HG03378 (cell line): Measurements from ENCODE around the gene GATA6.

Source experiments
- ATAC-seq: cut with Tn5 transposase; IDR thresholded peaks from one replicate; pipeline ENCODE4 v1.9.1; 2021; ENCODE audit warnings: mild to moderate bottlenecking, moderate library complexity; ENCODE audit not compliant: unreplicated experiment

Gene GATA6

DNA sequence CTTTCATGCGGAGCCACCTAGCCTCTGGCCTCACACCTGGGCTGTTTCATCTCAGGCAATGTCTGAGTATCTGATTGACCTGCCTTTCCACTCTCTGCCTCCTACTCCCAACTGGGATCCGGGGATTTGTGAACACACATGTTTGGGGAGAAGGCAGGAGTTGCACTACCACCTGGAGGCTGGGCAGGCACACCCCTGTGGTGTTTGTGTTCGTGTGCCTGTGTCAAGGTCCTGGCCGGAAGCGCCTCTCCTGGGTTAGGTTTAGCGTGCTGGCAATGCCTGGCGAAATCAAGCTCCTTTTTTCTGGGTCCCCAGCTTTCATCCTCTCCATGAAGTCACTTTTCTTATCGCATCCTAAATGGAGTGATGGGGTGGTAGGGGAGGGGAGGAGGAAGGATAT, 63.9 kb downstream of the GATA6 start:
- no peak for ATAC-seq

DNA sequence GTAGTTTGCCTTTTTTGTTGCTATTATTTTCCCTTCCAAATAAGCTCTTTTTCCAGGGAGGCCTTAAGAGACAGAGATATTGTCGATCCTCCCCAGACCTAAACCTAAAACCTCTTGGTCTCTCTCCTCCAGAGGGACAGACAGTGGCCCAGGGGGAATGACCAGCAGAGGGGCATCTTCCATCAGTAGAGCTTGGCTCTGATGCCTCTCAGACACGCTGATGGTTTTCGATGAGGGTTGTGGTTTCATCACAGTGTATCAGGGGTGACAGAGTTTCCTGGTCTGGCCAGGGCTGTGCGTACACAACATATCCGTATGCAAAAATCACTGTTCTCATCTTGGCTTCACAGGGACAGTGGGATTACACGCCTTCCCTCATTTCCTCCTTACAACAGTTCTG, 68.6 kb downstream of the GATA6 start:
- ATAC-seq = no peak

DNA sequence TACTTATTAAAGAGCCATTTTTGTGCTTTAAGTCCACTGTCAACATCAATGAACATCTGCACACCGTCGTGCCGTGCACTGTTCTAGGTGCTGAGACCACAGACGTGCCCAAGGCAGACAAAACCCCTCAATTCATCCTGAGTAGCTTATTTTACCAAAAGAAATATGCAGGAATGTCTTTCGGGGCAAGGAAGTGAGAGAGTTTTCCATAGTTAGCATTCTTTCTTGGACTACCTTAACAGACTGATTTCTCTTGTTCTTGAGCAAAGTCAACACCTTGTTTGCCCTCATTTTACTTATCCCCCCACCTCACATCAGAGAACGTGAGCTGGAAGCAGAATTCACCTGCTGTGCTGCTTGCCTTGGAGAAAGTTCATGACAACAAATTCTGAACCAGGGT, 69.3 kb downstream of the GATA6 start:
- ATAC-seq = no peak

DNA sequence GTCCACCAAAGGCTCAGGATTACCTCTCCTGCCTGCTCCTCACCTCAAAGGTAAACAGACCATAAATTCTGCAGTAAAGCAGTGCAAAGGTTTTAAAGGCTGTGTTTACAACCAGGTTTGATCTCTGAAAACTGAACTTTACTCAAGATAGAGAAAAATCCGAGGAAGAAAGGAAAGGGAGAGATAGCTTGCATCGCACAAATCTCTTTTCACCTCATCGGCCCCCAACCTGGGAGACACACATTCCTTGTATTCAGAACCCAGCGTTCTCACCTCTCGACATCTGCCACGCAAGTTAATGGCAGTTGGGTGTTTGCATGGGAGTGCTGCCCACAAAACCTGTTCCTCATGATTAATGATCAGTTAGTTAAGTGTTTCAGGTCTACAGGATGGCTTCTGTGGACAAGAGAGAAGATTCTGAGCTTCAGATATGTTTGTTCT, 72.6 kb downstream of the GATA6 start:
- no peak for ATAC-seq

DNA sequence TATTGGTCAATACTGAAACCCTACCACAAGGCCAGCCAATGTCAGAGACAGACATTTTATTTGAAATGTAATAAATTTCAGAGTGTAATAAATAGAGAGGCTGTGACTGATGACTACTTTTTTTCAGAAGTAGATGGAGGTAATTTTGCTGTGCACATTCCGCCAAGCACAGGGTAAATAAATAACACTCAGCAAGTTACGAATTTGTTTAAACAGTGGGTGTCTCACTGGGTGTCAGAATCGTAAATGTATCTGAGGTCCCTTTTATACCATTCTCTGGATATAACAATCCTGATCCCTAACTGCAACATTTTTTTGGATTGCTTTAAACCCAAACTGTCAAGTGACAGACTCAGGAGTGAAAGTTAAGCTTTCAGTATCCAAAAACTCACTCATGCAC, 74.1 kb downstream of the GATA6 start:
- ATAC-seq = no peak

DNA sequence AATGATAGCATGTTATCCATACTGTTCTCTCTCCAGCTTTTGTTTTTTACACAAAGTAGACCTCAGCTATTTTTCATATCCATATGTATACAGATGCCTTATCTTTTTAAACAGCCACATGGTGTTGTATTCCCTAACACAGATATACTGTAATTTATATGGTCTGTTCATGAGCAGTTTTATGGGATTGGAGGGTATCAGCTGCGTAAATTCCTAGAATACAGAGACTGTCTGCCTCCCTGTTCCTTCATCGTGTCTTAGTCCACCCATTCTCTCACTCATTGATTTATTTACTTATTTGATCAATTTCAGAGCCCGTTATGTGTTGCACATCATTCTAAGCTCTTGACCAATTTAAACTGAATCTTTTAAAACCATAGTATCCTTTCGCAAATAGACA, 80.6 kb downstream of the GATA6 start:
- ATAC-seq = no peak

DNA sequence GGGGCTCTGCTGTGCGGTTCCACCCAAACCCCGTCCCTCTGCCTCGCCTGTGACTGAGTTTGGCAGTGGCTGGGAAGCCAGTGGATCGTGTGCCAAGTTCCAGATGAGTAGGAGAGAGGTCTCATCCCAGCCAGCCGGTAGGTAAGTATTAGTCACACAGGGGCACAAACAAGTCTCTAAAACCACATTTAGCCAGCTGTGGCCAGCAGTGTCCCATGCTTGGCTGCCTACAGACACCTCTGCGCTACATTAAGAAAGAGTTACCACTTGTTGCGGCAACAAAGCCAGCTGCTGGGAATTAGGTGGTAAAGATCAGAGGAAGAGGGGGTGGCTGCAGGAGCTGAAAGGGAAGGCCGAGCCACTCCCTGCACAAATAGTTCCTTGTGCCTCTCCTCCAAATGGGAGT, 81.2 kb downstream of the GATA6 start:
- ATAC-seq = no peak
